Measurements from ENCODE around the gene MRNIP. TPM values are rescaled to one million over a fixed set of nuclear protein-coding genes. Genes with fewer than 3 reads are reported as not detected.

The MRNIP gene
- total and polyA plus RNA-seq, 2 of the 8 experiments (the other 6 are each of a cell fraction or from before 2014, with no cell fraction given): 29.6 TPM

DNA sequence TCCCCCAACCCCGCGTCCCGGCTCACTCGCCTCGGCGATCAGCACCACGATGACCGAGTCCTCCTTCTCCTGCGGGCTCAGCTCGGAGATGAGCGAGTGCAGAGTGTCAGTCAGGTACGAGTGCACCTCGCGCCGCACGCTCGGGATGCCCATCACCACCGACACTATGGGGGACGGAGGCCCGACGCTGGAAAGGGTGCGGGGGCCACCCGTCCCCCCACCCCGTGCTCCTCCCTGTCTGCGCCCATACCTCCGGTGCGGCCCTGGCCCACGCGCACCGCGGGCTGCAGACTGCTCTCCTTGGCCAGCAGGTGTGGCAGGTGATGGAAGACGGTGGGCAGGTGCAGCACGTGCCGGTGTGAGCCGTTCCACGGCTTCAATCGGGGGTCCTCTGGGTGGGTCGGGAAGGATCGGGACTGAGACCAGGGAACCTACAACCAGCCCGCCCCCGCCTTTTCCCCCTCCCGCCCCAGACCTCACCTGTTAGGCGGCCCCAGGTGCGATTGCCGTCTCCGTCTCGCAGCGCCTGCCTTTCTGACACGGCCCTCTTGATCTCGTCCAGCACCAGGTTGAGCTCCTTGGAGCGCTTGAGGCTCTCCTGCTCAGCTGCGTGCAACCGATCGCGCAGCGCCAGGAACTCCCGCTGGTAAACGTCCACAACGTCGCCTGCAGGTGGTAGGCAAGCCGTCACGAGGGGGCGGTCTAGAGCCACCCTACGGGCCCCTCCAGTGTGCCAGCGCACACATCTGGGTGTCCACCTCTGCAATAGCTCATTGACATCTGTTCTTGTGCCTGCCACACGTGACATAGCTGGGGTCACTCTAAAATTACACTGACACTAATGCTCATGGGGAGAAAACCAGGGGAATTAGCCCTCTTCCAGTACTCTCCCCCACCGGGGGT is 57.1 kb downstream of the MRNIP start (continued):
- TF ChIP-seq, protein P1, sequence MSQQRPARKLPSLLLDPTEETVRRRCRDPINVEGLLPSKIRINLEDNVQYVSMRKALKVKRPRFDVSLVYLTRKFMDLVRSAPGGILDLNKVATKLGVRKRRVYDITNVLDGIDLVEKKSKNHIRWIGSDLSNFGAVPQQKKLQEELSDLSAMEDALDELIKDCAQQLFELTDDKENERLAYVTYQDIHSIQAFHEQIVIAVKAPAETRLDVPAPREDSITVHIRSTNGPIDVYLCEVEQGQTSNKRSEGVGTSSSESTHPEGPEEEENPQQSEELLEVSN (IDR thresholded peaks at IDR 0.05): 0 out of 2 replicates have a peak, but pooled peaks have one; percentile 19
- TF ChIP-seq, protein P2, sequence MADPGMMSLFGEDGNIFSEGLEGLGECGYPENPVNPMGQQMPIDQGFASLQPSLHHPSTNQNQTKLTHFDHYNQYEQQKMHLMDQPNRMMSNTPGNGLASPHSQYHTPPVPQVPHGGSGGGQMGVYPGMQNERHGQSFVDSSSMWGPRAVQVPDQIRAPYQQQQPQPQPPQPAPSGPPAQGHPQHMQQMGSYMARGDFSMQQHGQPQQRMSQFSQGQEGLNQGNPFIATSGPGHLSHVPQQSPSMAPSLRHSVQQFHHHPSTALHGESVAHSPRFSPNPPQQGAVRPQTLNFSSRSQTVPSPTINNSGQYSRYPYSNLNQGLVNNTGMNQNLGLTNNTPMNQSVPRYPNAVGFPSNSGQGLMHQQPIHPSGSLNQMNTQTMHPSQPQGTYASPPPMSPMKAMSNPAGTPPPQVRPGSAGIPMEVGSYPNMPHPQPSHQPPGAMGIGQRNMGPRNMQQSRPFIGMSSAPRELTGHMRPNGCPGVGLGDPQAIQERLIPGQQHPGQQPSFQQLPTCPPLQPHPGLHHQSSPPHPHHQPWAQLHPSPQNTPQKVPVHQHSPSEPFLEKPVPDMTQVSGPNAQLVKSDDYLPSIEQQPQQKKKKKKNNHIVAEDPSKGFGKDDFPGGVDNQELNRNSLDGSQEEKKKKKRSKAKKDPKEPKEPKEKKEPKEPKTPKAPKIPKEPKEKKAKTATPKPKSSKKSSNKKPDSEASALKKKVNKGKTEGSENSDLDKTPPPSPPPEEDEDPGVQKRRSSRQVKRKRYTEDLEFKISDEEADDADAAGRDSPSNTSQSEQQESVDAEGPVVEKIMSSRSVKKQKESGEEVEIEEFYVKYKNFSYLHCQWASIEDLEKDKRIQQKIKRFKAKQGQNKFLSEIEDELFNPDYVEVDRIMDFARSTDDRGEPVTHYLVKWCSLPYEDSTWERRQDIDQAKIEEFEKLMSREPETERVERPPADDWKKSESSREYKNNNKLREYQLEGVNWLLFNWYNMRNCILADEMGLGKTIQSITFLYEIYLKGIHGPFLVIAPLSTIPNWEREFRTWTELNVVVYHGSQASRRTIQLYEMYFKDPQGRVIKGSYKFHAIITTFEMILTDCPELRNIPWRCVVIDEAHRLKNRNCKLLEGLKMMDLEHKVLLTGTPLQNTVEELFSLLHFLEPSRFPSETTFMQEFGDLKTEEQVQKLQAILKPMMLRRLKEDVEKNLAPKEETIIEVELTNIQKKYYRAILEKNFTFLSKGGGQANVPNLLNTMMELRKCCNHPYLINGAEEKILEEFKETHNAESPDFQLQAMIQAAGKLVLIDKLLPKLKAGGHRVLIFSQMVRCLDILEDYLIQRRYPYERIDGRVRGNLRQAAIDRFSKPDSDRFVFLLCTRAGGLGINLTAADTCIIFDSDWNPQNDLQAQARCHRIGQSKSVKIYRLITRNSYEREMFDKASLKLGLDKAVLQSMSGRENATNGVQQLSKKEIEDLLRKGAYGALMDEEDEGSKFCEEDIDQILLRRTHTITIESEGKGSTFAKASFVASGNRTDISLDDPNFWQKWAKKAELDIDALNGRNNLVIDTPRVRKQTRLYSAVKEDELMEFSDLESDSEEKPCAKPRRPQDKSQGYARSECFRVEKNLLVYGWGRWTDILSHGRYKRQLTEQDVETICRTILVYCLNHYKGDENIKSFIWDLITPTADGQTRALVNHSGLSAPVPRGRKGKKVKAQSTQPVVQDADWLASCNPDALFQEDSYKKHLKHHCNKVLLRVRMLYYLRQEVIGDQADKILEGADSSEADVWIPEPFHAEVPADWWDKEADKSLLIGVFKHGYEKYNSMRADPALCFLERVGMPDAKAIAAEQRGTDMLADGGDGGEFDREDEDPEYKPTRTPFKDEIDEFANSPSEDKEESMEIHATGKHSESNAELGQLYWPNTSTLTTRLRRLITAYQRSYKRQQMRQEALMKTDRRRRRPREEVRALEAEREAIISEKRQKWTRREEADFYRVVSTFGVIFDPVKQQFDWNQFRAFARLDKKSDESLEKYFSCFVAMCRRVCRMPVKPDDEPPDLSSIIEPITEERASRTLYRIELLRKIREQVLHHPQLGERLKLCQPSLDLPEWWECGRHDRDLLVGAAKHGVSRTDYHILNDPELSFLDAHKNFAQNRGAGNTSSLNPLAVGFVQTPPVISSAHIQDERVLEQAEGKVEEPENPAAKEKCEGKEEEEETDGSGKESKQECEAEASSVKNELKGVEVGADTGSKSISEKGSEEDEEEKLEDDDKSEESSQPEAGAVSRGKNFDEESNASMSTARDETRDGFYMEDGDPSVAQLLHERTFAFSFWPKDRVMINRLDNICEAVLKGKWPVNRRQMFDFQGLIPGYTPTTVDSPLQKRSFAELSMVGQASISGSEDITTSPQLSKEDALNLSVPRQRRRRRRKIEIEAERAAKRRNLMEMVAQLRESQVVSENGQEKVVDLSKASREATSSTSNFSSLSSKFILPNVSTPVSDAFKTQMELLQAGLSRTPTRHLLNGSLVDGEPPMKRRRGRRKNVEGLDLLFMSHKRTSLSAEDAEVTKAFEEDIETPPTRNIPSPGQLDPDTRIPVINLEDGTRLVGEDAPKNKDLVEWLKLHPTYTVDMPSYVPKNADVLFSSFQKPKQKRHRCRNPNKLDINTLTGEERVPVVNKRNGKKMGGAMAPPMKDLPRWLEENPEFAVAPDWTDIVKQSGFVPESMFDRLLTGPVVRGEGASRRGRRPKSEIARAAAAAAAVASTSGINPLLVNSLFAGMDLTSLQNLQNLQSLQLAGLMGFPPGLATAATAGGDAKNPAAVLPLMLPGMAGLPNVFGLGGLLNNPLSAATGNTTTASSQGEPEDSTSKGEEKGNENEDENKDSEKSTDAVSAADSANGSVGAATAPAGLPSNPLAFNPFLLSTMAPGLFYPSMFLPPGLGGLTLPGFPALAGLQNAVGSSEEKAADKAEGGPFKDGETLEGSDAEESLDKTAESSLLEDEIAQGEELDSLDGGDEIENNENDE (IDR thresholded peaks at IDR 0.05; ENCODE audit: insufficient replicate concordance, low read length): no peak
- TF ChIP-seq SP2 (IDR thresholded peaks at IDR 0.05; ENCODE audit: low read length) (no peak), GABPA (IDR thresholded peaks at IDR 0.05; ENCODE audit: borderline replicate concordance, insufficient read depth, low read length) (peak; percentile 65; the same call in 1 of the 2 replicates), RXRA (IDR thresholded peaks at IDR 0.05; ENCODE audit: insufficient read depth, low read depth, low read length) (no peak), PHF8 (conservative IDR thresholded peaks at IDR 0.05; ENCODE audit: low read depth, low read length) (no peak), HDAC6 (IDR thresholded peaks at IDR 0.05; ENCODE audit: low read depth, low read length) (no peak), EGR1 (IDR thresholded peaks at IDR 0.05; ENCODE audit: borderline replicate concordance, low read depth, low read length) (no peak)

Measured in H1 (cell line).